Fibroblast of lung (primary cell): ENCODE results near the gene ATP9B. TPM values are rescaled to one million over a fixed set of nuclear protein-coding genes. Genes with fewer than 3 reads are reported as not detected.
A peak's percentile ranks its signal among the peaks of the same experiment; 100 is the strongest.

ENCODE experiments used
- DNase-seq, 2 donors: peaks; one replicate each; pipeline versions ENCODE4 v3.0.0 to v3.0.0-alpha.2; 2010; ENCODE audit warnings: low read depth in 2 of 2
- H2AFZ ChIP-seq: 2 replicates; pipeline ENCODE4 v1.5.1; 2012; ENCODE audit warnings: low read length, control low read depth, inconsistent platforms
- H3K27ac ChIP-seq: 2 replicates; pipeline ENCODE4 v1.5.1; 2011; ENCODE audit warnings: low read length, control low read depth; ENCODE audit not compliant: insufficient read depth
- H3K27me3 ChIP-seq: 2 replicates; pipeline ENCODE4 v1.5.1; 2011; ENCODE audit warnings: mild to moderate bottlenecking, low read length; ENCODE audit not compliant: control insufficient read depth, insufficient read depth
- H3K36me3 ChIP-seq: 2 replicates; pipeline ENCODE4 v1.5.1; 2011; ENCODE audit warnings: low read length; ENCODE audit not compliant: control insufficient read depth, insufficient read depth
- H3K4me1 ChIP-seq: 2 replicates; pipeline ENCODE4 v1.5.1; 2011; ENCODE audit warnings: low read length; ENCODE audit not compliant: control insufficient read depth, insufficient read depth; ENCODE audit errors: extremely low read depth
- H3K4me2 ChIP-seq: 2 replicates; pipeline ENCODE4 v1.5.1; 2011; ENCODE audit warnings: low read length, control low read depth; ENCODE audit not compliant: insufficient read depth; ENCODE audit errors: extremely low read depth
- H3K4me3 ChIP-seq, 4 experiments: fragments of 200-600 bp in 1 of 4; sonication (generic) in 1 of 4; replicated peaks in 1 of 4; 2 replicates each; pipeline ENCODE4 v1.5.1; 2011 to 2016; ENCODE audit warnings: low read length in 4 of 4, low read depth in 3 of 4, mild to moderate bottlenecking in 3 of 4, control low read depth in 2 of 4, inconsistent platforms in 1 of 4, mixed read lengths in 1 of 4; ENCODE audit not compliant: insufficient read depth in 1 of 4; ENCODE audit errors: control extremely low read depth in 1 of 4
- H3K79me2 ChIP-seq: 2 replicates; pipeline ENCODE4 v1.5.1; 2012; ENCODE audit warnings: mild to moderate bottlenecking, low read length, inconsistent platforms; ENCODE audit not compliant: control insufficient read depth, insufficient read depth
- H3K9ac ChIP-seq: 2 replicates; pipeline ENCODE4 v1.5.1; 2011; ENCODE audit warnings: mild to moderate bottlenecking, low read length, control low read depth; ENCODE audit not compliant: insufficient read depth
- H3K9me3 ChIP-seq: 2 replicates; pipeline ENCODE4 v1.5.1; 2012; ENCODE audit warnings: low read depth, low read length; ENCODE audit not compliant: control insufficient read depth, insufficient read depth
- H4K20me1 ChIP-seq: 2 replicates; pipeline ENCODE4 v1.5.1; 2011; ENCODE audit warnings: low read length; ENCODE audit not compliant: control insufficient read depth, insufficient read depth; ENCODE audit errors: extremely low read depth
- CTCF ChIP-seq, 2 donors: IDR thresholded peaks in 1 of 2; conservative IDR thresholded peaks in 1 of 2; 1 replicate in 1 of 2; 2 replicates in 1 of 2; pipeline ENCODE4 v1.5.1; 2011 to 2012; ENCODE audit warnings: low read length in 2 of 2, control low read depth in 1 of 2, inconsistent platforms in 1 of 2, low read depth in 1 of 2, mild to moderate bottlenecking in 1 of 2
- EZH2 ChIP-seq: IDR thresholded peaks from 2 replicates; pipeline ENCODE4 v1.5.1; 2012; ENCODE audit warnings: low read length, control low read depth, mild to moderate bottlenecking; ENCODE audit errors: missing control alignments
- polyA plus RNA-seq, 2 donors: library from polyadenylated mRNA; depleted of rRNA in 1 of 2; stranded (reverse) in 1 of 2; unstranded in 1 of 2; fragments of >200 nt; gene quantifications; 2 replicates each; pipeline ENCODE4 v1.2.1, GENCODE V29; 2011 to 2012; ENCODE audit warnings: missing spikeins in 1 of 2
- total RNA-seq: library from RNA; depleted of rRNA; stranded (reverse); fragments of >200 nt; gene quantifications from 2 replicates; pipeline ENCODE4 v1.2.1, GENCODE V29; 2014

The ATP9B gene
- total and polyA plus RNA-seq, 2 donors (not counting 1 experiment from before 2014, with no cell fraction given): 11.2 to 27.7 TPM

GRCh38 chr18:79195716-79196683, 126.8 kb downstream of the ATP9B start:
- H3K27ac ChIP-seq: no peak overlapping the region
- no peak for DNase-seq
- no peaks in the 10 kb centered on the region for H3K4me1 ChIP-seq
- H3K9me3 ChIP-seq: no peaks in the 10 kb centered on the region
- no peak for TF ChIP-seq EZH2
- no peak for TF ChIP-seq CTCF (conservative IDR thresholded peaks at IDR 0.05 in 1 of 2, IDR thresholded peaks at IDR 0.05 in 1 of 2; ENCODE audit: low read depth in 1 of 2, low read length in 2 of 2)
- no peaks in the 10 kb centered on the region for H3K27me3 ChIP-seq
- H3K9ac ChIP-seq: no peak overlapping the region
- H3K4me2 ChIP-seq: no peak overlapping the region
- no peaks in the 10 kb centered on the region for H4K20me1 ChIP-seq
- H2AFZ ChIP-seq: no peak overlapping the region
- no peaks in the 10 kb centered on the region for H3K79me2 ChIP-seq
- no peak overlapping the region for H3K4me3 ChIP-seq
- H3K36me3 ChIP-seq: no peaks in the 10 kb centered on the region

- H3K4me3 ChIP-seq: no peak overlapping the region
- TF ChIP-seq CTCF (conservative IDR thresholded peaks at IDR 0.05 in 1 of 2, IDR thresholded peaks at IDR 0.05 in 1 of 2; ENCODE audit: low read depth in 1 of 2, low read length in 2 of 2) (no peak), EZH2 (no peak)
- H3K4me2 ChIP-seq: no peak overlapping the region
- H3K27ac ChIP-seq: no peak overlapping the region
- no peaks in the 10 kb centered on the region for H3K27me3 ChIP-seq
- H3K79me2 ChIP-seq: no peaks in the 10 kb centered on the region
- H3K9me3 ChIP-seq: no peaks in the 10 kb centered on the region
- no peak overlapping the region for H3K9ac ChIP-seq
- no peaks in the 10 kb centered on the region for H4K20me1 ChIP-seq
- no peaks in the 10 kb centered on the region for H3K36me3 ChIP-seq
- H3K4me1 ChIP-seq: no peaks in the 10 kb centered on the region
- H2AFZ ChIP-seq: no peak overlapping the region
- DNase-seq: no peak
Measured at GRCh38 chr18:79197531-79197930, 128.3 kb downstream of the ATP9B start.

- Histone ChIP-seq H3K4me3 (no peak overlapping the region), H3K4me2 (no peak overlapping the region), H3K79me2 (no peaks in the 10 kb centered on the region), H3K27me3 (no peaks in the 10 kb centered on the region), H3K36me3 (no peaks in the 10 kb centered on the region), H3K9me3 (no peaks in the 10 kb centered on the region), H3K4me1 (no peaks in the 10 kb centered on the region), H3K27ac (no peak overlapping the region), H4K20me1 (no peaks in the 10 kb centered on the region), H2AFZ (no peak overlapping the region), H3K9ac (no peak overlapping the region)
- TF ChIP-seq EZH2 (no peak), CTCF (conservative IDR thresholded peaks at IDR 0.05 in 1 of 2, IDR thresholded peaks at IDR 0.05 in 1 of 2; ENCODE audit: low read depth in 1 of 2, low read length in 2 of 2) (no peak)
- peak in 1 of 2 donors; percentile 66 for DNase-seq
Measured at GRCh38 chr18:79199691-79200374, 130.6 kb downstream of the ATP9B start.
